GM12892 (cell line): ENCODE results near the gene TBCB.
"Not testable (repeated sequence)": the region's sequence is repeated elsewhere in the genome, so short reads cannot be mapped to it uniquely, and the experiment has no call there.

Experiments used
- DNase-seq: peaks from one replicate; pipeline ENCODE4 v3.0.0; 2011; ENCODE audit not compliant: insufficient read length
- FAIRE-seq: peaks from 2 replicates; lab custom pipeline; 2011; peaks lifted over from hg19 to GRCh38; lab: Jason Lieb, UNC
- POLR2A ChIP-seq: IDR thresholded peaks from 2 replicates; pipeline ENCODE4 v1.6.1; 2011; ENCODE audit warnings: low read depth, low read length, control low read depth
- POLR2AphosphoS5 ChIP-seq: IDR thresholded peaks from 2 replicates; pipeline ENCODE4 v1.6.1; 2011; ENCODE audit warnings: low read depth, low read length, control low read depth
- TAF1 ChIP-seq: IDR thresholded peaks from 2 replicates; pipeline ENCODE4 v1.6.1; 2011; ENCODE audit warnings: low read depth, mild to moderate bottlenecking, control low read depth, low read length, borderline replicate concordance

The TBCB gene

GRCh38 chr19:36120092-36120983, 5.1 kb downstream of the TBCB start:
- DNase-seq (no peak), FAIRE-seq (no peak)
- TF ChIP-seq POLR2A: peak; percentile 22; the same call in 1 of the 2 replicates
- no peak for TF ChIP-seq TAF1

GRCh38 chr19:36120984-36121358, 5.7 kb downstream of the TBCB start:
- DNase-seq (no peak), FAIRE-seq (no peak)
- TF ChIP-seq POLR2A (no peak; the same call in 1 of the 2 replicates), TAF1 (no peak), POLR2AphosphoS5 (no peak)

GRCh38 chr19:36121486-36122124, 6.3 kb downstream of the TBCB start:
- no peak for FAIRE-seq
- TF ChIP-seq POLR2A (no peak), POLR2AphosphoS5 (no peak), TAF1 (no peak)
- no peak for DNase-seq

- FAIRE-seq (no peak), DNase-seq (no peak)
- TF ChIP-seq TAF1: no peak
- TF ChIP-seq POLR2AphosphoS5: no peak
- no peak for TF ChIP-seq POLR2A
Observed at GRCh38 chr19:36125557-36125956, 10.3 kb downstream of the TBCB start.

- FAIRE-seq (no peak), DNase-seq (no peak)
- no peak for TF ChIP-seq POLR2AphosphoS5
- no peak for TF ChIP-seq POLR2A
- TF ChIP-seq TAF1: no peak
Observed at GRCh38 chr19:36128392-36128736, 13.1 kb downstream of the TBCB start.

- DNase-seq, FAIRE-seq: not testable (repeated sequence)
Observed at GRCh38 chr19:36131221-36131620, 16.0 kb downstream of the TBCB start.

GRCh38 chr19:36134867-36135266, 19.6 kb downstream of the TBCB start:
- not testable (repeated sequence) for DNase-seq, FAIRE-seq

- no peak for DNase-seq
- TF ChIP-seq POLR2AphosphoS5: no peak
- TF ChIP-seq POLR2A: no peak
- no peak for TF ChIP-seq TAF1
Observed at GRCh38 chr19:36136964-36137686, 21.9 kb downstream of the TBCB start.

GRCh38 chr19:36139120-36139472, 23.8 kb downstream of the TBCB start:
- no peak for FAIRE-seq
- no peak for DNase-seq
- TF ChIP-seq TAF1: no peak
- no peak for TF ChIP-seq POLR2A
- no peak for TF ChIP-seq POLR2AphosphoS5

More at GRCh38 chr19:36136964-36137686, 21.9 kb downstream of the TBCB start:
- no peak for FAIRE-seq

GRCh38 chr19:36139473-36140303, 24.4 kb downstream of the TBCB start, which contains the start of gene CAPNS1:
TSS of gene CAPNS1 (plus strand) at chr19:36140066. CDS start at chr19:36141012, 946 bp downstream.
- TF ChIP-seq POLR2AphosphoS5: peak; percentile 65; the same call in 1 of the 2 replicates
- TF ChIP-seq TAF1: peak; percentile 72
- TF ChIP-seq POLR2A: peak; percentile 83; the same call in 1 of the 2 replicates
- FAIRE-seq (peak; percentile 98), DNase-seq (peak; percentile 96)
